Measurements from ENCODE around the gene BCDIN3D.
"Not testable (repeated sequence)": the region's sequence is repeated elsewhere in the genome, so short reads cannot be mapped to it uniquely, and the experiment has no call there.

The BCDIN3D gene

DNA sequence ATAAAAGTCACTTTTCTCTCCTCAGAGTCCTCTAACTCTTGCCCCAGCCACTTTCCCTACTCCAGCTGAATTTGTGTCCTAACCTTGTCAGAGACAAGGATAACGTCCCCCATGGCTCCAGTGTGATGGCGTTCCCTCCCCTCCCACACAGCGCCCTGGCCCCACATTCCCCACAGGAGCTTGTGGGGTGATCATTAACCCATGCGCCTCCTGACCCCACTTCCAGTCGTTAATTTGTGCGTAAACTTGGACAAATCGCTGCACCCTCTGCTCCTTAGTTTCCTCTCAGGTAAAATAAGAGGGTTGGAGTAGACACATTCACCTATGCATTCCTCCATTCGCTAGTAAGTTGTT, 22.9 kb upstream of the BCDIN3D start:
- Histone ChIP-seq H3K9me3 (no peaks in the 10 kb centered on the region), H3K27me3 (no peaks in the 10 kb centered on the region), H3K4me1 (peaks cover 38% of the 10 kb centered on the region), H3K36me3 (no peaks in the 10 kb centered on the region), H3K4me3 (ENCODE audit: low read depth, low read length) (no peak overlapping the region)
- no peak for DNase-seq
- TF ChIP-seq, protein P1, sequence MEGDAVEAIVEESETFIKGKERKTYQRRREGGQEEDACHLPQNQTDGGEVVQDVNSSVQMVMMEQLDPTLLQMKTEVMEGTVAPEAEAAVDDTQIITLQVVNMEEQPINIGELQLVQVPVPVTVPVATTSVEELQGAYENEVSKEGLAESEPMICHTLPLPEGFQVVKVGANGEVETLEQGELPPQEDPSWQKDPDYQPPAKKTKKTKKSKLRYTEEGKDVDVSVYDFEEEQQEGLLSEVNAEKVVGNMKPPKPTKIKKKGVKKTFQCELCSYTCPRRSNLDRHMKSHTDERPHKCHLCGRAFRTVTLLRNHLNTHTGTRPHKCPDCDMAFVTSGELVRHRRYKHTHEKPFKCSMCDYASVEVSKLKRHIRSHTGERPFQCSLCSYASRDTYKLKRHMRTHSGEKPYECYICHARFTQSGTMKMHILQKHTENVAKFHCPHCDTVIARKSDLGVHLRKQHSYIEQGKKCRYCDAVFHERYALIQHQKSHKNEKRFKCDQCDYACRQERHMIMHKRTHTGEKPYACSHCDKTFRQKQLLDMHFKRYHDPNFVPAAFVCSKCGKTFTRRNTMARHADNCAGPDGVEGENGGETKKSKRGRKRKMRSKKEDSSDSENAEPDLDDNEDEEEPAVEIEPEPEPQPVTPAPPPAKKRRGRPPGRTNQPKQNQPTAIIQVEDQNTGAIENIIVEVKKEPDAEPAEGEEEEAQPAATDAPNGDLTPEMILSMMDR (IDR thresholded peaks at IDR 0.05; ENCODE audit: low read depth, low read length) = no peak

DNA sequence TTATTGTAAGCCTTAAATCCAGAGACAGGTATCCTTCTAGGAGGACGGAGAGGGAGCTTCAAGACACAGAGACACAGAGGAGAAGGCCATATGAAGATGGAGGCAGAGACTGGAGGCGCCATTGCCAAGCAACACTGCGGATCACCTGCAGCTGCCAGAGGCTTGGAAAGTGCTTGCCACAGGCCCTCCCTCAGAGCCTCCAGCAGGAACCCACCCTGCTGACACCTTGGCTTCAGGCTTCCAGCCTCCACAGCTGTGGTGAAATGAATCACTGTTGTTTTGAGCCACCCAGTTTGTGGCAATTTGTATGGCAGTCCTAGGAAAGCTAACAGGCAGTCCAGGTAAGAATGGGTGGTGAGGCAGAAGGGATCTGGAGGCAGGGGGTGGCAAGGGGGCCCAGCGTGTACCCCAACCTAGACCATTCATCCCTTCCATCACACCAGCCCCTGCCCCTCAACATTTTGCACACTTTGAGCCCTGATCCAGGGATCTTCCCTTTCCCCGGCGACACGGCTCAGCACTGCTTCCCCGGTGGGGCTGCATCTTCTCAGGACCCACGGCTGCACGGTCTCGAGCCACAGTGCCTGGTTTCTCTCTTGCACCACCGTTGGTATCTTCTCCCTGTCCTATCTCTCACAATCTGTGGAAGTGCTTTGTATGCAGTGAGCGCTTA, 22.3 kb upstream of the BCDIN3D start:
- H3K4me1 ChIP-seq = peaks cover 33% of the 10 kb centered on the region
- no peaks in the 10 kb centered on the region for H3K27me3 ChIP-seq
- no peak for DNase-seq
- TF ChIP-seq, protein P1 (IDR thresholded peaks at IDR 0.05; ENCODE audit: low read depth, low read length) = no peak
- no peaks in the 10 kb centered on the region for H3K9me3 ChIP-seq
- H3K4me3 ChIP-seq (ENCODE audit: low read depth, low read length) = no peak overlapping the region
- H3K36me3 ChIP-seq = no peaks in the 10 kb centered on the region

DNA sequence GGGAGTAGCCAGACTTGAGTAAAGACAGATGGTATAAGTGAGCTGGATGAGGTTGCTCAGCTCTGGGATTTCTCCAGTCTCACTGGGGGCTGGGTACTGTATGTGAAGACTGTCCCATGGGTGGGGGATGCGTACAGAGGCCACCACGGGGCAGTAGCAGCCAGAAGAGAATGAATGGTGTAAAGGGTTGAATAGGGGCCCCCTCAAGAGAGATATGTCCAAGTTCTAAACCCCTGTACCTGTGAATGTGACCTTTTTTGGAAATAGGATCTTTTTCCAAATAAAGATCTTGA, 21.8 kb upstream of the BCDIN3D start:
- Histone ChIP-seq H3K9me3 (no peaks in the 10 kb centered on the region), H3K27me3 (no peaks in the 10 kb centered on the region), H3K36me3 (no peaks in the 10 kb centered on the region), H3K4me1 (peaks cover 28% of the 10 kb centered on the region), H3K4me3 (ENCODE audit: low read depth, low read length) (no peak overlapping the region)
- TF ChIP-seq, protein P1 (IDR thresholded peaks at IDR 0.05; ENCODE audit: low read depth, low read length) = no peak
- DNase-seq = no peak

DNA sequence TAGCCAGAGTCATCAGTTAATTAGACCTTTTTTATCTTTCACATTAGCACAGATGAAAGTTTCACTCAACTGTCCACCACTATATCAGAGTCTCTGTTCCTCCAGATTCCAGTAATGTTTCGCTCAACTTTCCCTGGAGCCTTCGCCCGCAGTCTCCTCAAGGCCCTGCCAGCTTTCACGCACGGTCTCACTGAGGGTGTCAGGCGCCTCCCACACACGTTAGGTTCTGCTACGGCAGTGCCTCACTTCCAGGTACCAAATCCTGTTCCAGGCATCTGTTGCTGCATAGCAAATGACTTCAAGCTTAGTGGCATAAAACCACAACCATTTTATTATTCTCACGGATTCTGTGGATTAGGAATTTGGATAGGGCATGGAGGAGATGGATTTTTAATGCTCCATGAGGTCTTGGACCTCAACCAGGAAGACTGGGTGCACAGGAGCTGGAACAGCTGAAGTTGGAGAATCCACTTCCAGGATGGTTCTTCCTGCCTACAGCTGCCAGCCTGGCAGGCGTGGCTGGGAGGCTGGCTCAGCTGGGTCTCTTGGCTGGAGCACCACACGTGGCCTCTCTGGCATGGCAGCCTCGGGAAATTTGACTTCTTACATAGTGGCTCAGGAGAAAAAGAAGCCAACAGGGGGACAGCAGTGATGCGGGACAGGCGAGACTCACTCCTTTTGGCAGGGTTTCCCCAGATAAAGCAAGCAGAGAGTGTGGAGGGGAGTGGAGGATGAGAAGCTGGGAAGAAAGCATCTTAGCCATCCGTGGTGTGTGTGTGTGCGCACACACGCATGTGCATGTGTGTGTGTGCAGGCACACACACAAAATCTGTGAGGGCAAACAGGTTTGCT, 21.3 kb upstream of the BCDIN3D start:
- Histone ChIP-seq H3K4me3 (ENCODE audit: low read depth, low read length) (no peak overlapping the region), H3K4me1 (peaks cover 26% of the 10 kb centered on the region), H3K27me3 (no peaks in the 10 kb centered on the region), H3K9me3 (no peaks in the 10 kb centered on the region), H3K36me3 (no peaks in the 10 kb centered on the region)
- TF ChIP-seq, protein P1 (IDR thresholded peaks at IDR 0.05; ENCODE audit: low read depth, low read length) = no peak
- DNase-seq = no peak

DNA sequence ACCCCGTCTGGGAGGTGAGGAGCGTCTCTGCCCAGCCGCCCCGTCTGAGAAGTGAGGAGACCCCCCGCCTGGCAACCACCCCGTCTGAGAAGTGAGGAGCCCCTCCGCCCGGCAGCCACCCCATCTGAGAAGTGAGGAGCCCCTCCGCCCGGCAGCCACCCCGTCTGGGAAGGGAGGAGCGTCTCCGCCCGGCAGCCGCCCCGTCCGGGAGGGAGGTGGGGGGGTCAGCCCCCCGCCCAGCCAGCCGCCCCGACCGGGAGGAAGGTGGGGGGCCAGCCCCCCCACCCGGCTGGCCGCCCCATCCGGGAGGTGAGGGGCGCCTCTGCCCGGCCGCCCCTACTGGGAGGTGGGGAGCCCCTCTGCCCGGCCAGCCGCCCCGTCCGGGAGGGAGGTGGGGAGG, 18.0 kb upstream of the BCDIN3D start:
- not testable (repeated sequence) for H3K36me3 ChIP-seq; H3K27me3 ChIP-seq; H3K4me1 ChIP-seq; DNase-seq; H3K9me3 ChIP-seq; H3K4me3 ChIP-seq (ENCODE audit: low read depth, low read length)

DNA sequence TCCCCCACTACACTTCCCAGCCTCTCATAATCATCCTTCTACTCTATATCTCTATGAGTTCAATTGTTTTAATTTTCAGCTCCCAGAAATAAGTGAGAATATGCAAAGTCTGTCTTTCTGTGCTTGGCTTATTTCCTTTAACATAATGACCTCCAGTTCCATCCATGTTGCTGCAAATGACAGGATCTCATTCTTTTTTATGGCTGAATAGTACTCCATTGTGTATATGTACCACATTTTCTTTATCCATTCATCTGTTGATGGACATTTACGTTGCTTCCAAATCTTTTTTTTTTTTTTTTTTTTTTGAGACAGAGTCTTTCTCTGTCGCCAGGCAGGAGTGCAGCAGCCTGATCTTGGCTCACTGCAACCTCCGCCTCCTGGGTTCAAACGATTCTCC, 13.0 kb upstream of the BCDIN3D start:
- not testable (repeated sequence) for H3K36me3 ChIP-seq; H3K4me3 ChIP-seq (ENCODE audit: low read depth, low read length); H3K27me3 ChIP-seq; DNase-seq; H3K9me3 ChIP-seq; H3K4me1 ChIP-seq

DNA sequence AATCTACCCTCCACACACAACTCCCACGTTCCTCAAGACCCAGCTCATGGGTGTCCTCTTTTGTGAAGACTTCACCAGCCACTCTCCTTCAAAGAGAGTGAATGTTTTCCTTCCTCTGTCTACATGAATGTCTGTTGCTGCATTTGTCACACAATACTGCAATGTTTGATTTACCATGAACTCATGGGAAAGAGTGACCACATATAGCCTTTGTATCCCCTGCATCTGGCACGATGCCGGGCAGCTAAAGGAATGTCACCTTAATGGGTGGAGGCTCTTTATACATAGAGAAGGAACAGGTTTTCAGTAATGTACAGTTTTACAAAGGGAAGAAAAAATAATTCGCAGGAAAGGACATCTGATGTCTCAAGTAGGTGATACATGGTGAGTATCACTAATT, 12.1 kb upstream of the BCDIN3D start:
- Histone ChIP-seq H3K4me1 (no peaks in the 10 kb centered on the region), H3K36me3 (no peaks in the 10 kb centered on the region), H3K9me3 (no peaks in the 10 kb centered on the region; the same call in 1 of the 2 replicates), H3K4me3 (ENCODE audit: low read depth, low read length) (no peak overlapping the region), H3K27me3 (no peaks in the 10 kb centered on the region)
- DNase-seq = no peak
- TF ChIP-seq, protein P1 (IDR thresholded peaks at IDR 0.05; ENCODE audit: low read depth, low read length) = no peak

Data from BE2C (cell line).